Subcutaneous abdominal adipose tissue (tissue), 5 donors: ENCODE measurements around the gene RAPGEF2.

ENCODE experiments used
- H3K27ac ChIP-seq: one replicate; pipeline ENCODE4 v1.7.0; 2013; ENCODE audit warnings: low read depth, mild to moderate bottlenecking, inconsistent platforms, low read length, moderate library complexity
- H3K27me3 ChIP-seq, 5 donors: one replicate each; pipeline ENCODE4 v1.7.0; 2013; ENCODE audit warnings: low read length in 5 of 5, inconsistent platforms in 1 of 5; ENCODE audit not compliant: control insufficient read depth in 5 of 5, insufficient read depth in 4 of 5
- H3K36me3 ChIP-seq, 5 donors: one replicate each; pipeline ENCODE4 v1.7.0; 2013; ENCODE audit warnings: low read length in 5 of 5; ENCODE audit not compliant: control insufficient read depth in 5 of 5, insufficient read depth in 5 of 5
- H3K4me1 ChIP-seq, 5 donors: one replicate each; pipeline ENCODE4 v1.7.0; 2013; ENCODE audit warnings: low read length in 5 of 5, mild to moderate bottlenecking in 3 of 5, moderate library complexity in 1 of 5; ENCODE audit not compliant: control insufficient read depth in 5 of 5, insufficient read depth in 5 of 5
- H3K4me3 ChIP-seq, 5 donors: one replicate each; pipeline ENCODE4 v1.7.0; 2013; ENCODE audit warnings: low read length in 5 of 5, low read depth in 1 of 5
- H3K9ac ChIP-seq, 5 donors: one replicate each; pipeline ENCODE4 v1.7.0; 2013; ENCODE audit warnings: low read length in 5 of 5, mild to moderate bottlenecking in 4 of 5, moderate library complexity in 3 of 5
- H3K9me3 ChIP-seq, 5 donors: one replicate each; pipeline ENCODE4 v1.7.0; 2013; ENCODE audit warnings: low read length in 5 of 5; ENCODE audit not compliant: control insufficient read depth in 5 of 5
- donor health status: healthy.
- donor health status: healthy.
- donor health status: healthy.
- donor health status: healthy.
- donor health status: healthy.

RAPGEF2 gene

DNA sequence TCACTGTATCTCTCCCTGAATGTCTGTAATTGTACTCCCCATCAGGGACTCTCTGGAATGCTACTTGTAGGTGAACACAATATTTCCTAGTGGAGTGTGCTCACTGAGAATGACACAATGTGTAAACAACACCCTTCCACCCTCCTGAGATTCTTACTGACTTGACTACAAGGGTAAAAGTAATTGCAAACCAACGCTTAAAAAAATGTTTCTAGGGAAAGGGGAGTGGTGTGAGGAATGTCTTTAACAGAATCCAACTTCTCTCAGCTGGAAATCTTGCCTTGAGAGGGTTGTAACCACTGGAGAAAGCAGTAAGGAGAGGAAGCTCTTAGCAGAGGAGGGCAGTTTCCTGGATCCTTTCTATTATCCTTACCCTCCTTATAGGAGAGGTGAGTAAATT, 5.1 kb upstream of the RAPGEF2 start:
- no peak overlapping the region for H3K27ac ChIP-seq
- no peak overlapping the region for H3K4me3 ChIP-seq

DNA sequence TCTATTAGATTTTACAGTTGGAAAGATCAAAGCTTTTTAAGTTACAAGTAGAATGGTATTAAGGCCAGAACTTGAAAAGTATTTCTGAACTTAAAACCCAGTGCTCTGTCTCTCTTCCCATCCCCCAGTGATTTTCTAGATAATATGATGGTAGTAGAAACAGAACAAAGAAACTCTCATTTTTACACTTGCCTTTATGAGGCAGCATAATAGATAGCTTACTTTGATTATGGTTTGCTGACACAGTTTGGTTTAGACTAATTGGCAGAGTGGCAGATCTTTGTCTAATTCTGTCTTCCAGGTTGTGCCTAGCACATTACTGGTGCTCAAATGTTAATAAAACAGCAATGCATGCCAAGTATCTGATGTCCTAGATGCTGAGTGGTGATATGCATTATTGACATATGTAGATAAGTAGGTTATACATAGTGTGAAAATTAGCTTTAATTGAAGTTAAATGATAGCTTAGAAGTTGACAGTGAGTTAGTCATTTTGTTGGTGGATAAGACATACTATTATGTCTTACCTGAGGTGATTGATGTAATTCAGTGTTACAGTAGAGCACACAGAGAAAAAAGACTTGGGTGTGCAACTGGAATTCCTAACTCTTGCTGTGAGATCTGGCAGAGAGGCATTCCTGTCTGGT, 4.3 kb upstream of the RAPGEF2 start:
- Histone ChIP-seq H3K36me3 (no peaks in the 10 kb centered on the region), H3K27me3 (no peaks in the 10 kb centered on the region), H3K9ac (no peak overlapping the region), H3K9me3 (no peaks in the 10 kb centered on the region), H3K4me3 (no peak overlapping the region), H3K4me1 (peaks cover 2 to 19% (median 6%) of the 10 kb centered on the region in 5 donors), H3K27ac (no peak overlapping the region)

More for the DNA sequence above, 5.1 kb upstream of the RAPGEF2 start:
- H3K9ac ChIP-seq = no peak overlapping the region
- H3K4me1 ChIP-seq = peaks cover 2 to 19% (median 6%) of the 10 kb centered on the region in 5 donors
- H3K9me3 ChIP-seq = no peaks in the 10 kb centered on the region
- H3K27me3 ChIP-seq = no peaks in the 10 kb centered on the region
- H3K36me3 ChIP-seq = no peaks in the 10 kb centered on the region

DNA sequence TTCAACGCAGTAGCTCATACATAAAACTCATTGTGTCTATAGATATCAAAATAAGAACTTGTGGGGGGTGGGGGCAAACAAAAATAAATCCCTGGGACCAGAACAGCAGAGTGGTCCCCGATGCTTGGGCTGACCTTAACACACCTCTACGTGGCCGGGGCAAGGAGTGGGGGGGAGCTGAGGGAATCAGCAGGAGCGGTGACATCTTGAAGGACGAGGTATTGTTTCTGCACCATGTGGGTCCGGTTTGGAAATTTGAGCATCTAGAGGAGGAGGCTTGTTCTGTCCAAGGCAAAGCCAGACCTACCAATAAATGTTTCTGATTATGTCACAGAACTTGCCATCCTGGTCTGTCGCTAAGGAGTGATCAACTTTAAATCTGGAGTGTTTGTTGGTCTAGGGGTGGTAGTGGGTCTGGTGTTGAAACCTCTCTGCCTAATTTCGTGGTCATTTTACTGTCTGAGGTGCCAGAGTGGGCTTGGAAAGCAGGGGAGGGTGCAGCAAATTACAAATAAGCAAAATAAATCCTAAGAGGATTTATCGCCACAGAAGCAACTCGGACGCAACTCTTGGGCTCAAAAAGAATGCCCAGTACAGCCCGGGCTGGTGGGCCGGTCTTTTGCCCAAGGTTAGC, 774 bp upstream of the RAPGEF2 start:
- peak overlapping the region; percentile 68 for H3K27ac ChIP-seq
- H3K27me3 ChIP-seq = no peaks in the 10 kb centered on the region
- peak overlapping the region; percentile 63 to 94 (median 88) for H3K4me3 ChIP-seq
- H3K9me3 ChIP-seq = no peaks in the 10 kb centered on the region
- peak overlapping the region in 4 of 5 donors; percentile 60 to 84 (median 71) for H3K9ac ChIP-seq
- H3K36me3 ChIP-seq = no peaks in the 10 kb centered on the region
- peaks cover 2 to 37% (median 34%) of the 10 kb centered on the region in 5 donors for H3K4me1 ChIP-seq

DNA sequence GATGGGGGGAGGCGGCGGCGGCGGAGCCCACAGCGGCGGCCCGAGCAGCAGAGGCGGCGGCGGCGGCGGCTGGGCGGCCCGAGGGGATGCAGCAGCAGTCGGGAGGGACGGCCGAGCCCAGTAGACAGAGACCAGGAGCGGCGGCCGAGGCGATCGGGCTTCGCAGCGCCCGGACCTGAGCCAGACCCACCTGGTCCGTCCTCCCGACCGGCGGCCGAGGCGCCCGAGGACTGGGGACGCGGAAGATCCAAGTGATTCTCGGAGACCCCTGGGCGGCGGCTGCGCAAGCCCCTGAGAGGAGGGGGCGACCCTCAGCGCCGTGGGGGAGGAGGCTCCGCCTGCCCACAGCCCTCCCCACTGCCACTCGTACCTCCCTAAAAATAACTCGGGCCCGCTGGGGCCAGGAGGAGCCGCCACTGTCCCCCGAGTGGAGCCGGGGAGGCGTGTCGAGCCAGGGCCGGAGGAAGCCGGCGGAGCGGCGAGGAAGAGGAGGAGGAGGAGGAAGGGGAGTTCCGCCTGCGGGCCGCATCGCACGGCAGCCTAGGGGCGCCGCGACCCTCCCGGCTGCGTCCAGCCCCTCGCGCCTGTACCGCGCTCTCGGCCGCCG, 608 bp downstream of the RAPGEF2 start:
- Histone ChIP-seq H3K27ac (peak overlapping the region; percentile 89), H3K36me3 (no peaks in the 10 kb centered on the region), H3K9me3 (no peaks in the 10 kb centered on the region), H3K4me3 (peak overlapping the region in 4 of 5 donors; percentile 84 to 94 (median 90)), H3K9ac (peak overlapping the region in 4 of 5 donors; percentile 84 to 93 (median 90)), H3K4me1 (peaks cover 2 to 43% (median 41%) of the 10 kb centered on the region in 5 donors), H3K27me3 (no peaks in the 10 kb centered on the region)

DNA sequence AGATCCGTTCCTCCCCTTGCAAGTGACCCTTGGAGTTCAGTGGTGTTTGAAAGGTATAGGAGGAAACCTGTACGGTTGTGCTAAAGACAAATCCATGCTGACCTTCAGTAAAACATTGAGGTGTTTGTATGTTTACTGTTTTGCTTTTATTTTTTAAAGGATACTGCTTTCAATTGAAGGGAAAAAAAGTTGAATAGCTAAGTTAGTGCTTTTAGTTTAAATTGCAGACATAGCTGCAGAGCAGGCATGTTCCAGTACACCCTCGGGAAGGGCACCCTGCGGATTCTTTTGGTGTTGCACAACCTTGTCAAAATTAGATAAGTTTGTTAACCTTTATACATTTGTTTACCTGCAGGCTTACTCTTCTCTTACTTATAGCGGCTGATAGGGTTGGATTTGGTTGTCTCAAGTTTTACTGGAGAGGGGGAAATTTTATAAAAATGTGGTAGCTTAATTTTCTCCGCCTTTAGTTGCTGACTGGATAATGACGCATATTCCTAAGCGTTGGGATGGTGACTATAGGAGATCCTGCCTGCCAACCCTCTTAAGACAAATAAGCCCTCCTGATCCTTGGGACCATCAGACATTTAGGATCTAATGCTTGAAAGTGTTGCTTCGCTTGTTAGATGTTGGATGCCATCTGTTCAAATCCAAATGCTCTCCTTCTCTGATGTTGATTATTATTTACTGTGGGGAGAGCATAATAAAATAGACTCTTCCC, 2.0 kb downstream of the RAPGEF2 start:
- peak overlapping the region; percentile 37 to 92 (median 83) for H3K9ac ChIP-seq
- no peaks in the 10 kb centered on the region for H3K27me3 ChIP-seq
- H3K27ac ChIP-seq = peak overlapping the region; percentile 58
- no peaks in the 10 kb centered on the region for H3K36me3 ChIP-seq
- no peaks in the 10 kb centered on the region for H3K9me3 ChIP-seq
- peaks cover 2 to 52% (median 41%) of the 10 kb centered on the region in 5 donors for H3K4me1 ChIP-seq
- H3K4me3 ChIP-seq = peak overlapping the region; percentile 84 to 94 (median 90)

DNA sequence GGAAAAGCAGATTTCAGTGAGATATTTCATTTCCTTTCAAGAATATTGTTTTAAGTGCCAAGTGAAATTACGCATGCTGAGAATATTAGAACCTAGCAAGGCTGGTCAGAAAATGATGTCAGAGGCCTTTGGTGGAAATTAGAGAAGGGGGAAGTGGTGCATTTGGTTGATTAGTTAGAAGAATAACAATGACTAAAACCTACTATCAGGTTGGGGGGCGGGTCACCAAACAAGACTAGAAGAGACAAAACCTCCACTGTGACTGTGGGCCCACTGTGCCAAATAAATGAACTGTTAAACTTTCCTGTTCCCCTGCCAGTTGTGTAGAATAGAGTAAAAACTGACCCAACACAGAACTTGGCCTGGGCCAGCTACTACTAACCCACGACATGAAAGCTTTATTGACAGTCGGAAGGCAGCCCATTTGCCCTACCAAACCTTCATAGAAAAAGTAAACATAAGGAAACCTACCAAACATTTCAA, 2.9 kb downstream of the RAPGEF2 start:
- H3K9ac ChIP-seq = peak overlapping the region in 4 of 5 donors; percentile 57 to 92 (median 86)
- H3K27me3 ChIP-seq = no peaks in the 10 kb centered on the region
- peaks cover 2 to 52% (median 41%) of the 10 kb centered on the region in 5 donors for H3K4me1 ChIP-seq
- H3K36me3 ChIP-seq = no peaks in the 10 kb centered on the region
- peak overlapping the region; percentile 33 to 94 (median 88) for H3K4me3 ChIP-seq
- peak overlapping the region; percentile 58 for H3K27ac ChIP-seq
- no peaks in the 10 kb centered on the region for H3K9me3 ChIP-seq

DNA sequence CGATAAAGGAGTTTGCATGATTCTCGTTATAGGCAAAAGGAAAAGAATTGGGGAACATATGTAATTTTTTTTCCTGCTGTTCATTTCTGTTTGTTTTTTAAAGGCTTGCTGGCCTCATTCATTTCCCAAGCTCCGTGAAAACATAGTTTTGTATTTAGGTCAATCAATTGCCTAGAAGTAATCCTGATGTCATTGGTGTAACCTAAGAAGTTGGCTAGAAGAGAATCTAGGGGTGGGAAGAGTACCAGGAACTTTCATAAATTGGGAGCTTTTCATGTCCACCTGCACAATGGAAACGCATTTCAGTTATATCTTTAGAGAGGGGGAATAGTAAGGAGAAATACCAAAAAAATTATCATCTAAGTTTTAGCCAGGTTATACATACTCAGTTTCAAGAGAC, 3.8 kb downstream of the RAPGEF2 start:
- Histone ChIP-seq H3K36me3 (no peaks in the 10 kb centered on the region), H3K4me3 (peak overlapping the region in 4 of 5 donors; percentile 28 to 88 (median 50)), H3K4me1 (peaks cover 2 to 57% (median 42%) of the 10 kb centered on the region in 5 donors), H3K27ac (peak overlapping the region; percentile 58), H3K9ac (peak overlapping the region in 2 of 5 donors; percentile 5 to 45), H3K9me3 (no peaks in the 10 kb centered on the region), H3K27me3 (no peaks in the 10 kb centered on the region)

DNA sequence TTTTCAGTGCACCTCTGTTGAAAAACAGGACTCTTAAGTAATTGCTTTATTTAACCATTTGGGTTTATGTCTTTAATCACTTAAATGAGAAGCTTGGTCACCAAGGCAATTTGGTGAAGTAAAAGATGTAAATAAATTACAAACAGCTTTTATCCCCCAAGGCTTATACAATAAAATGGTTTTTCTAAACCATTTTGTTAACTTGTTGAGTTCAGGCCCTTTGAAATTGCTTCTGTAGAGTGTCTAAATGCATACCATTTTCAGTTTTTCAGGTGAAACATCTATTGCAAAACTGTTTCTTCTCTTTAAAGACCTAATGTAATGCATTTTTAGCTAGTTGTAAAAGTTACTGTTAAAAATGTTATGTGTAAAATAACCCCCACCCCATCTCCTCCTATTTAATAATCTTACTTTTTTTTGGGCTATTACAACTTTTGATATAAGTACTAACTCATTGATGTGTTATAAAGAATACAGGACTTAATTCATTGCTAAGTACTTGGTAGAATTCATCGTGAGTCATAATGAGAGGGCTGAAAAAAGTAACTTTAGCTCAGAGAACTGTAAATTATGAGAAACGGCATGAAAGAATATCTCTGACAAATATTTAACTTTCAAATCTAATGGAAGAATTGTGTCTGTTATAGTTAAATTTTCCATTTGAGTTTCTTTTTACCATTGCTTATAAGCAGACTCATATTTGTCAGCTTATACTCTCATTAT, 4.5 kb downstream of the RAPGEF2 start:
- Histone ChIP-seq H3K4me3 (peak overlapping the region in 3 of 5 donors; percentile 28 to 88 (median 58)), H3K27ac (peak overlapping the region; percentile 58), H3K4me1 (peaks cover 2 to 58% (median 39%) of the 10 kb centered on the region in 5 donors), H3K36me3 (no peaks in the 10 kb centered on the region), H3K9me3 (no peaks in the 10 kb centered on the region), H3K27me3 (no peaks in the 10 kb centered on the region), H3K9ac (peak overlapping the region in 1 of 5 donors; percentile 2)

DNA sequence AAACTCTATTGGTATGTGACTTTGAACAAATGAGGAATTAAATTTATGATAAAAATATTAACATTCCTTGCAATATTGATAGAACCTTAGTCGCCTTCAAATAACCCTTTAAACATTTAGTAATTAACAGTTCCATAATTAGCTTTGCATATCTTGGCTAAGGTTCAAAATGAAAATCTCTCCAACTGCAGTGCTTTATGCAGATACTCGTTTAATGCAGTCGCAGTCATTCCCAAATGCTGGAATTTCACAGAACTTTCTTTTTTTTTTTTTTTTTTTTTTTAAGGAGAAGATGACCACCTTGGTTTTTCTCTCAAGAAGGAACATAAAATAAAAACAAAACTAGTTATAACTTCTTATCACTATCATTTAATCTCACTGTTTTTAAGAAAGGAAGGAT, 5.2 kb downstream of the RAPGEF2 start:
- Histone ChIP-seq H3K9me3 (no peaks in the 10 kb centered on the region), H3K4me1 (peaks cover 2 to 57% (median 36%) of the 10 kb centered on the region in 5 donors), H3K9ac (no peak overlapping the region), H3K4me3 (no peak overlapping the region), H3K27me3 (no peaks in the 10 kb centered on the region), H3K27ac (peak overlapping the region; percentile 6), H3K36me3 (no peaks in the 10 kb centered on the region)
